BJ (cell line): Measurements from ENCODE around the gene HK2. TPM values are rescaled to one million over a fixed set of nuclear protein-coding genes. Genes with fewer than 3 reads are reported as not detected.

Source experiments
- CTCF ChIA-PET: fragments of 350-600 bp; formaldehyde crosslinking; extraction: SDS; loops from one replicate; lab custom pipeline; 2021; ENCODE audit warnings: antibody characterized with exemption, inconsistent platforms; lab: Yijun Ruan, JAX
- POLR2A ChIA-PET: fragments of 300-600 bp; sonication (Branson Sonifier 250); formaldehyde crosslinking; extraction: SDS; loops from one replicate; lab custom pipeline; 2021; ENCODE audit warnings: antibody characterized with exemption; lab: Charles Lee
- DNase-seq: peaks from one replicate; pipeline ENCODE4 v3.0.0-alpha.2; 2011; ENCODE audit warnings: low read depth
- H3K27me3 ChIP-seq: 2 replicates; pipeline ENCODE4 v1.6.0; 2011; ENCODE audit warnings: low read length; ENCODE audit not compliant: control insufficient read depth, insufficient read depth
- H3K36me3 ChIP-seq: 2 replicates; pipeline ENCODE4 v1.5.1; 2011; ENCODE audit warnings: low read length; ENCODE audit not compliant: control insufficient read depth, insufficient read depth
- H3K4me3 ChIP-seq: 2 replicates; pipeline ENCODE4 v1.5.1; 2011; ENCODE audit warnings: low read depth, mild to moderate bottlenecking, control low read depth, low read length
- CTCF ChIP-seq: IDR thresholded peaks from 2 replicates; pipeline ENCODE4 v1.5.1; 2011; ENCODE audit warnings: low read depth, mild to moderate bottlenecking, control low read depth, inconsistent platforms, low read length, moderate library complexity; ENCODE audit not compliant: insufficient read depth
- polyA plus RNA-seq: library from polyadenylated mRNA; depleted of rRNA; stranded (reverse); fragments of >200 nt; gene quantifications from 2 replicates; pipeline ENCODE4 v1.2.3, GENCODE V29; 2011

Gene HK2
- polyA plus RNA-seq, 1 experiment = 21.8 TPM

DNA sequence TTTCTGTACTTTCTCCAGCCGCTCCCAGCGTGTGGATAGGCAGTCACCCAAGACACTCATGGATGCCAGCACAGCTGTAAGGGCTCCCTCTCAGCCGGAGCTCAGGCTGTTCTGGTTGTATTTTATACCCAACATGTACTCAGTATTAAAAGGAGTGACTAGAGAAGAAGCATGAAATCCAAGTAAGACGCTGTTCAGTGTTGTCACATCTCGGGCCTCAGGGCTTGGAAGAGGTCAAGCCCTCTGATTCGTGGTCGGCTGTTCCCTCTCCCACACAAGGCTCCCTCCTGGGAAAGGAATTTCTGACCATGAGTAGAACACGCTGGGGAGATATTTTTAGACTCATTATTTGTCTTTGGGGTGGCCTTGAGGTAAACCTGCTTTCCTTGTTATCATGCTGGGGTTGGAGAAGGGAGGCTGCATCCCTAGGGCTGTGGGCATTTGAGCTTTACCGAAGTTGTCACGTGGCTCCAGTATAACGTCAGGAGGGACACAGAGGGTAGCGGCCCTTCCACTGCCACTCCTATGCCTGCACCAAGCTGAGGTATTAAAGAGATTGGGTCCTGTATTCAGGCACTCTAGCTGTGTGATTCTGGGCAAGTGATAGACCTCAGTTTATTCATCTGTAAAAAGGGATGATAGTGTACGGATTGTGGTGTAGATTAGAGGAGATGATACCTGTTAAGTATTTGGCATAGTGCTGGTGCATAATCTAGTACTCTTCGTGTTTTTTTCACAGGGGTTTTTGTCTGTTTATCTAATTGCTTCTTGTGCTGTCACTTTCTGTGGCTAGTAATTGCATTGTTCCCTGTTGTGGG, 34.1 kb downstream of the HK2 start:
- POLR2A ChIA-PET = no interaction called here

GRCh38 chr2:74869517-74869916, 35.6 kb downstream of the HK2 start:
- peaks cover 1% of the 10 kb centered on the region; the same call in 1 of the 2 replicates for H3K36me3 ChIP-seq
- DNase-seq = no peak
- no peak overlapping the region for H3K4me3 ChIP-seq
- H3K27me3 ChIP-seq = no peaks in the 10 kb centered on the region
- ChIA-PET POLR2A (no interaction called here), CTCF (interaction anchor here (0.9 to 1.0 kb wide), 2 partner anchors 33 to 49 kb away, joined by 3 read pairs; no protein-coding TSS in a partner anchor)
- no peak for TF ChIP-seq CTCF

More for the DNA sequence above, 34.1 kb downstream of the HK2 start:
- TF ChIP-seq CTCF = no peak
- peak; percentile 89 for DNase-seq
- H3K27me3 ChIP-seq = no peaks in the 10 kb centered on the region
- no peak overlapping the region for H3K4me3 ChIP-seq
- H3K36me3 ChIP-seq = no peaks in the 10 kb centered on the region; the same call in 1 of the 2 replicates
- CTCF ChIA-PET = interaction anchor here (0.6 kb wide), 1 partner anchor 70 kb away, joined by 3 read pairs; no protein-coding TSS in a partner anchor

- no peak for DNase-seq
- Histone ChIP-seq H3K36me3 (peaks cover 1% of the 10 kb centered on the region; the same call in 1 of the 2 replicates), H3K4me3 (no peak overlapping the region), H3K27me3 (no peaks in the 10 kb centered on the region)
- TF ChIP-seq CTCF = no peak
- CTCF ChIA-PET = interaction anchor here (0.8 to 1.5 kb wide), 2 partner anchors 168 to 180 kb away, joined by 3 to 4 read pairs; no protein-coding TSS in a partner anchor
- POLR2A ChIA-PET = no interaction called here
These were observed 37.0 kb downstream of the HK2 start for GRCh38 chr2:74870951-74871350.

DNA sequence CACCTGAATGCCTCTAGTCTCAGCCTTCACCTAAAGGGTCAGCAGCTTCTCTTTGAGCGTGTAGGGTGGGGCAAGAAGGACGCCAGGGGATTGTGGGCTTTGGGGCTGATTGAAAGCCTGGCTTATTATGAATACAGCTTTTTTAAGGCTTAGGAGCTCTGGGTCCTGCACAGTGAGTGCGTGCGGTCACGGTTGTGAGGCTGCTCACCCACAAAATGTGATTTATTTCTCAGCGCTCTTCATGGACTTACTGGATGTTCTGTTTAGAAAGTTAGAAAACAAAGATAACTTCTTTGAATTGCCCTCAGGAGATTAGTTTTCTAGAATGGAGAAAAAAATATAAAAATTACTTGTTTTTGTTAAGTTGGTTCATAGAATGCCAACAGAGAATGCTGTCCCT, 37.5 kb downstream of the HK2 start:
- CTCF ChIA-PET = interaction anchor here (0.8 to 1.5 kb wide), 2 partner anchors 168 to 180 kb away, joined by 3 to 4 read pairs; no protein-coding TSS in a partner anchor
- POLR2A ChIA-PET = no interaction called here
- DNase-seq = no peak
- no peak for TF ChIP-seq CTCF
- Histone ChIP-seq H3K4me3 (no peak overlapping the region), H3K36me3 (peaks cover 1% of the 10 kb centered on the region; the same call in 1 of the 2 replicates), H3K27me3 (no peaks in the 10 kb centered on the region)

DNA sequence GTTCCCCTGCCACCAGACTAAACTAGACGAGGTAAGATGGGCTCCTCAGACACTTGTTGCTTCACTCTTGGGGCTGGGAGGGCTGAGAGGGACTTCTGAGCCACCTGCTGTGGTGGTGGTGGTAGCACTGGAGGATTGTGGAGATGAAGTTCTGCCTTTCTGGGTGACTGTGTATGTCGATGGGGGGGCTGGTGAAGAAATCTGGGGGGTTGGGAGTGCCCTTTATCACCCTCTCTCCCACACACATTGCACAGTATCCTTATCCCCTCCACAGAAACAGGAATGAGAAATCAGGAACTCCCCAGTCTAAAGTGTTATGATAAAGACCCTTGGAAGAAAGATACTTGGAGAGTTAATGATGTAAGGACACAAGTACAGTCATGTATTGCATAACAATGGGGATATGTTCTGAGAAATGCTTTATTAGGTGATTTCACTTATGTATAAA, 38.5 kb downstream of the HK2 start:
- H3K36me3 ChIP-seq = peaks cover 6% of the 10 kb centered on the region
- CTCF ChIA-PET = interaction anchor here (1.5 kb wide), 1 partner anchor 181 kb away, joined by 4 read pairs; no protein-coding TSS in a partner anchor
- DNase-seq = no peak
- no peak for TF ChIP-seq CTCF
- POLR2A ChIA-PET = no interaction called here
- H3K27me3 ChIP-seq = no peaks in the 10 kb centered on the region
- no peak overlapping the region for H3K4me3 ChIP-seq
